ENCODE measurements around the gene ECE2.

ECE2 gene

GRCh38 chr3:184300378-184300720, 24.5 kb downstream of the ECE2 start:
- Histone ChIP-seq H3K4me3 (ENCODE audit: low read length) (peak overlapping the region; percentile 78), H3K4me1 (ENCODE audit: insufficient read depth, low read length) (no peaks in the 10 kb centered on the region), H3K27me3 (ENCODE audit: insufficient read depth, low read length) (no peaks in the 10 kb centered on the region), H3K27ac (ENCODE audit: low read depth, low read length) (no peak overlapping the region), H3K9me3 (ENCODE audit: insufficient read depth, low read depth, low read length) (no peaks in the 10 kb centered on the region), H3K9ac (ENCODE audit: low read depth, low read length) (peak overlapping the region; percentile 76; the same call in 1 of the 2 replicates), H3K36me3 (ENCODE audit: insufficient read depth, low read length) (peaks cover 51% of the 10 kb centered on the region)
- WGBS: 92% methylated on average over 3 of the region's 3 CpGs

GRCh38 chr3:184305577-184305976, 29.8 kb downstream of the ECE2 start:
- no peaks in the 10 kb centered on the region for H3K9me3 ChIP-seq (ENCODE audit: insufficient read depth, low read depth, low read length)
- H3K27me3 ChIP-seq (ENCODE audit: insufficient read depth, low read length): no peaks in the 10 kb centered on the region
- peaks cover 83% of the 10 kb centered on the region for H3K36me3 ChIP-seq (ENCODE audit: insufficient read depth, low read length)
- no peak overlapping the region for H3K9ac ChIP-seq (ENCODE audit: low read depth, low read length)
- 90% methylated on average over 1 of the region's 1 CpG for WGBS
- H3K4me1 ChIP-seq (ENCODE audit: insufficient read depth, low read length): no peaks in the 10 kb centered on the region
- H3K27ac ChIP-seq (ENCODE audit: low read depth, low read length): no peak overlapping the region
- no peak overlapping the region for H3K4me3 ChIP-seq (ENCODE audit: low read length)

GRCh38 chr3:184306341-184306972, 30.6 kb downstream of the ECE2 start:
- 96% methylated on average over 4 of the region's 4 CpGs for WGBS
- H3K27ac ChIP-seq (ENCODE audit: low read depth, low read length): no peak overlapping the region

GRCh38 chr3:184307915-184308314, 32.1 kb downstream of the ECE2 start:
- H3K9me3 ChIP-seq (ENCODE audit: insufficient read depth, low read depth, low read length): no peaks in the 10 kb centered on the region
- H3K9ac ChIP-seq (ENCODE audit: low read depth, low read length): no peak overlapping the region
- no peak overlapping the region for H3K4me3 ChIP-seq (ENCODE audit: low read length)
- H3K36me3 ChIP-seq (ENCODE audit: insufficient read depth, low read length): peaks cover 61% of the 10 kb centered on the region
- WGBS: 95% methylated on average over 9 of the region's 9 CpGs
- no peaks in the 10 kb centered on the region for H3K27me3 ChIP-seq (ENCODE audit: insufficient read depth, low read length)
- H3K27ac ChIP-seq (ENCODE audit: low read depth, low read length): no peak overlapping the region
- no peaks in the 10 kb centered on the region for H3K4me1 ChIP-seq (ENCODE audit: insufficient read depth, low read length)

More at GRCh38 chr3:184306341-184306972, 30.6 kb downstream of the ECE2 start:
- H3K27me3 ChIP-seq (ENCODE audit: insufficient read depth, low read length): no peaks in the 10 kb centered on the region
- H3K36me3 ChIP-seq (ENCODE audit: insufficient read depth, low read length): peaks cover 75% of the 10 kb centered on the region
- H3K4me1 ChIP-seq (ENCODE audit: insufficient read depth, low read length): no peaks in the 10 kb centered on the region
- H3K4me3 ChIP-seq (ENCODE audit: low read length): no peak overlapping the region
- H3K9me3 ChIP-seq (ENCODE audit: insufficient read depth, low read depth, low read length): no peaks in the 10 kb centered on the region
- no peak overlapping the region for H3K9ac ChIP-seq (ENCODE audit: low read depth, low read length)

GRCh38 chr3:184308744-184309143, 32.9 kb downstream of the ECE2 start:
- H3K9me3 ChIP-seq (ENCODE audit: insufficient read depth, low read depth, low read length): no peaks in the 10 kb centered on the region
- H3K9ac ChIP-seq (ENCODE audit: low read depth, low read length): no peak overlapping the region
- H3K4me1 ChIP-seq (ENCODE audit: insufficient read depth, low read length): no peaks in the 10 kb centered on the region
- H3K27ac ChIP-seq (ENCODE audit: low read depth, low read length): no peak overlapping the region
- WGBS: 93% methylated on average over 7 of the region's 7 CpGs
- H3K27me3 ChIP-seq (ENCODE audit: insufficient read depth, low read length): no peaks in the 10 kb centered on the region
- peaks cover 53% of the 10 kb centered on the region for H3K36me3 ChIP-seq (ENCODE audit: insufficient read depth, low read length)
- H3K4me3 ChIP-seq (ENCODE audit: low read length): no peak overlapping the region

- peaks cover 31% of the 10 kb centered on the region for H3K36me3 ChIP-seq (ENCODE audit: insufficient read depth, low read length)
- H3K9ac ChIP-seq (ENCODE audit: low read depth, low read length): no peak overlapping the region
- H3K27me3 ChIP-seq (ENCODE audit: insufficient read depth, low read length): no peaks in the 10 kb centered on the region
Measured at GRCh38 chr3:184311633-184312032, 35.8 kb downstream of the ECE2 start.

GRCh38 chr3:184314363-184314699, 38.5 kb downstream of the ECE2 start, which contains the start of gene EIF4G1:
Gene EIF4G1 (plus strand): TSS chr3:184314606. CDS start chr3:184315797, 1,191 bp downstream.
- Histone ChIP-seq H3K9ac (ENCODE audit: low read depth, low read length) (peak within 1 kb of the TSS; percentile 98), H3K4me1 (ENCODE audit: insufficient read depth, low read length) (peaks cover 8% of the 10 kb centered on the region; the same call in 1 of the 2 replicates), H3K4me3 (ENCODE audit: low read length) (peak within 1 kb of the TSS; percentile 67), H3K27me3 (ENCODE audit: insufficient read depth, low read length) (no peaks in the 10 kb centered on the region), H3K27ac (ENCODE audit: low read depth, low read length) (peak within 1 kb of the TSS; percentile 93), H3K36me3 (ENCODE audit: insufficient read depth, low read length) (peaks cover 31% of the 10 kb centered on the region), H3K9me3 (ENCODE audit: insufficient read depth, low read depth, low read length) (no peaks in the 10 kb centered on the region)
- under 1% methylated on average over 37 of the region's 40 CpGs for WGBS

More at GRCh38 chr3:184311633-184312032, 35.8 kb downstream of the ECE2 start:
- H3K4me1 ChIP-seq (ENCODE audit: insufficient read depth, low read length): peaks cover 5% of the 10 kb centered on the region; the same call in 1 of the 2 replicates
- no peaks in the 10 kb centered on the region for H3K9me3 ChIP-seq (ENCODE audit: insufficient read depth, low read depth, low read length)
- no peak overlapping the region for H3K27ac ChIP-seq (ENCODE audit: low read depth, low read length)
- H3K4me3 ChIP-seq (ENCODE audit: low read length): no peak overlapping the region

GRCh38 chr3:184314700-184315542, 39.1 kb downstream of the ECE2 start:
- Histone ChIP-seq H3K9me3 (ENCODE audit: insufficient read depth, low read depth, low read length) (no peaks in the 10 kb centered on the region), H3K36me3 (ENCODE audit: insufficient read depth, low read length) (peaks cover 37% of the 10 kb centered on the region), H3K4me1 (ENCODE audit: insufficient read depth, low read length) (peaks cover 8% of the 10 kb centered on the region; the same call in 1 of the 2 replicates), H3K9ac (ENCODE audit: low read depth, low read length) (peak overlapping the region; percentile 98), H3K27me3 (ENCODE audit: insufficient read depth, low read length) (no peaks in the 10 kb centered on the region), H3K4me3 (ENCODE audit: low read length) (peak overlapping the region; percentile 67), H3K27ac (ENCODE audit: low read depth, low read length) (peak overlapping the region; percentile 93)
- WGBS: under 1% methylated on average over 86 of the region's 89 CpGs

- Histone ChIP-seq H3K9ac (ENCODE audit: low read depth, low read length) (peak overlapping the region; percentile 98), H3K9me3 (ENCODE audit: insufficient read depth, low read depth, low read length) (no peaks in the 10 kb centered on the region), H3K27ac (ENCODE audit: low read depth, low read length) (peak overlapping the region; percentile 93; the same call in 1 of the 2 replicates), H3K4me1 (ENCODE audit: insufficient read depth, low read length) (peaks cover 8% of the 10 kb centered on the region; the same call in 1 of the 2 replicates), H3K36me3 (ENCODE audit: insufficient read depth, low read length) (peaks cover 42% of the 10 kb centered on the region), H3K4me3 (ENCODE audit: low read length) (peak overlapping the region; percentile 67), H3K27me3 (ENCODE audit: insufficient read depth, low read length) (no peaks in the 10 kb centered on the region)
- WGBS: 3% methylated on average over 4 of the region's 6 CpGs
Measured at GRCh38 chr3:184315543-184315867, 39.7 kb downstream of the ECE2 start.

- Histone ChIP-seq H3K4me1 (ENCODE audit: insufficient read depth, low read length) (peaks cover 8% of the 10 kb centered on the region; the same call in 1 of the 2 replicates), H3K9ac (ENCODE audit: low read depth, low read length) (peak overlapping the region; percentile 20; the same call in 1 of the 2 replicates), H3K36me3 (ENCODE audit: insufficient read depth, low read length) (peaks cover 47% of the 10 kb centered on the region), H3K9me3 (ENCODE audit: insufficient read depth, low read depth, low read length) (no peaks in the 10 kb centered on the region), H3K27me3 (ENCODE audit: insufficient read depth, low read length) (no peaks in the 10 kb centered on the region), H3K4me3 (ENCODE audit: low read length) (peak overlapping the region; percentile 67), H3K27ac (ENCODE audit: low read depth, low read length) (peak overlapping the region; percentile 40; the same call in 1 of the 2 replicates)
- 47% methylated on average over 15 of the region's 16 CpGs for WGBS
Measured at GRCh38 chr3:184315871-184316661, 40.2 kb downstream of the ECE2 start.

- Histone ChIP-seq H3K9me3 (ENCODE audit: insufficient read depth, low read depth, low read length) (no peaks in the 10 kb centered on the region), H3K4me3 (ENCODE audit: low read length) (peak overlapping the region; percentile 67), H3K36me3 (ENCODE audit: insufficient read depth, low read length) (peaks cover 54% of the 10 kb centered on the region), H3K9ac (ENCODE audit: low read depth, low read length) (peak overlapping the region; percentile 36; the same call in 1 of the 2 replicates), H3K27ac (ENCODE audit: low read depth, low read length) (no peak overlapping the region), H3K27me3 (ENCODE audit: insufficient read depth, low read length) (no peaks in the 10 kb centered on the region), H3K4me1 (ENCODE audit: insufficient read depth, low read length) (peaks cover 8% of the 10 kb centered on the region; the same call in 1 of the 2 replicates)
- WGBS: 89% methylated on average over 7 of the region's 7 CpGs
Measured at GRCh38 chr3:184316792-184317191, 41.0 kb downstream of the ECE2 start.

Measured in HUES64 (cell line).